Hepatocyte (in vitro differentiated cells): ENCODE results near the gene MTX3.

Experiments used
- CTCF ChIP-seq: fragments of 200-600 bp; sonication (generic); IDR thresholded peaks from 2 replicates; pipeline ENCODE4 v1.5.1; 2016; ENCODE audit warnings: antibody characterized with exemption, mild to moderate bottlenecking; ENCODE audit not compliant: poor library complexity
- EZH2 ChIP-seq: fragments of 200-600 bp; sonication (generic); IDR thresholded peaks from 2 replicates; pipeline ENCODE4 v1.6.1; 2016; ENCODE audit warnings: antibody characterized with exemption, mild to moderate bottlenecking, borderline replicate concordance
- EZH2phosphoT487 ChIP-seq: fragments of 200-600 bp; sonication (generic); IDR thresholded peaks from one replicate; pipeline ENCODE4 v1.6.1; 2018; ENCODE audit warnings: antibody characterized with exemption, mild to moderate bottlenecking, low read depth, moderate library complexity; ENCODE audit not compliant: unreplicated experiment, severe bottlenecking

- TF ChIP-seq CTCF: no peak
- TF ChIP-seq EZH2: no peak
- no peak for TF ChIP-seq EZH2phosphoT487
These were observed 861 bp downstream of the MTX3 start for GRCh38 chr5:79990205-79990597.
